ENCODE data around the gene IGF2BP3.

IGF2BP3 gene

GRCh38 chr7:23458044-23458443 lies 12.2 kb downstream of the IGF2BP3 start:
- DNase-seq: no peak

DNA sequence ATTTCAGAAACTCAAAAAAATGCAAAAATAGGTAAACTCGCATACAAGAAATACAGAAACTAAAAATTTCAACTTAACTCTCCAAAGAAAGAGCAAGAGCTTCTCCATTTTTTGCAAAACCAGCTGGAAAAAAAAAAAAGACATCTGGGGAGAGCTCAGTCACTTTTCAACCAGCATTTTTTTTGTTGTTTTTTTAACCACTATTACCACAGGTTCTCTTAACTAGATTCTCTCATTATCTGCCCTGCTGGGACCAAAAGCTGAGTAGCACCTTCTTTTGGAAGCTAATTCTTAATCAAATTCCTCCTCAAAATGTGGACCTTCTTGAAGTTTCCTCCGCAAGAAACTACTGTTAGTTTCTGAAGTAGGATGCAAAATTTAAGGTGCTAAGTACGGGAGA lies 14.2 kb downstream of the IGF2BP3 start:
- ATAC-seq (no peak), DNase-seq (no peak)
- Mint-ChIP-seq H3K4me3 (no peak overlapping the region), H3K27me3 (peaks cover 60% of the 10 kb centered on the region), H3K9me3 (no peaks in the 10 kb centered on the region), H3K4me1 (no peaks in the 10 kb centered on the region), H3K27ac (no peak overlapping the region)

More at GRCh38 chr7:23458044-23458443, 12.2 kb downstream of the IGF2BP3 start:
- H3K4me3 Mint-ChIP-seq: no peak overlapping the region
- H3K27me3 Mint-ChIP-seq: peaks cover 69% of the 10 kb centered on the region
- H3K27ac Mint-ChIP-seq: no peak overlapping the region
- no peak for ATAC-seq
- peaks cover 3% of the 10 kb centered on the region for H3K4me1 Mint-ChIP-seq
- no peaks in the 10 kb centered on the region for H3K9me3 Mint-ChIP-seq

- Mint-ChIP-seq H3K9me3 (no peaks in the 10 kb centered on the region), H3K4me3 (no peak overlapping the region), H3K27ac (no peak overlapping the region), H3K4me1 (peaks cover 6% of the 10 kb centered on the region), H3K27me3 (peaks cover 66% of the 10 kb centered on the region)
- ATAC-seq: no peak
- no peak for DNase-seq
These were observed 15.3 kb downstream of the IGF2BP3 start for GRCh38 chr7:23454881-23455526.

DNA sequence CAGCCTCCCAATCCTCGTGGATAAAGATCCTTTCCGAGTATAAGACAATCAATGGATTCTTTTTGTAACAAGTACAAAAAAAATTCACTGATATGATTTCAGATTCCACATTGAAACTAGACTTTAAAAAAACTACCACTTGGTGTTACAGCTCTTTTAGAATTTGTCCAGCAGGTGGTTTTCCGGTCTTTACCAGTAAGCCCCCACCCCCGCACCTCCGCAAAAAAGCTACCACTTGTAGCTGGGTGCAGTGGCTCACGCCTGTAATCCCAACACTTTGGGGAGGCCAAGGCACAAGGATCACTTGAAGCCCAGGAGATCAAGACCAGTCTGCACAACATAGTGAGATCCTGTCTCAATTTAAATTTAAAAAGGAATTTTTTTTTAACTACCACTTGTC lies 19.8 kb downstream of the IGF2BP3 start:
- DNase-seq (no peak), ATAC-seq (no peak)
- H3K9me3 Mint-ChIP-seq: no peaks in the 10 kb centered on the region
- no peak overlapping the region for H3K27ac Mint-ChIP-seq
- peaks cover 73% of the 10 kb centered on the region for H3K27me3 Mint-ChIP-seq
- H3K4me3 Mint-ChIP-seq: no peak overlapping the region
- peaks cover 6% of the 10 kb centered on the region for H3K4me1 Mint-ChIP-seq

DNA sequence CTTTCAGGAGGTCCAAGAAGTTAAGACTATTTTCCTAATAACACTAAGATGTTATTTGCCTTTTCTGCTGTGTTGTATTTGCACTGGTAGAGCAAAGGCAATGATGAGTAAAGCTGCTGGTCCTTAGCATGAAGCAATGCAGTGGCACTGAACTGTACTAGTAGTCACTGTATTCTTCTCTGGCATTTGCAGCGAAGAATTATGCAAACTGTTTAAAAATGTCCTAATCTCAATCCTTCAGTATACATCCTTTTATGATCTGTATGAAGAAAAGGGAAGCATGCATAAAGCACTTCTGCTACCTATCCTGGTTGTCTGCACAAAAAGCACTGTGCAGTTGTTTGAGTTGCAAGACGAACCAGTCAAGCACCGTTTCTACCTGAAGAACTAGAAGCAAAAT lies 20.4 kb downstream of the IGF2BP3 start:
- Mint-ChIP-seq H3K4me1 (peaks cover 6% of the 10 kb centered on the region), H3K4me3 (no peak overlapping the region), H3K27ac (no peak overlapping the region), H3K27me3 (peaks cover 72% of the 10 kb centered on the region), H3K9me3 (no peaks in the 10 kb centered on the region)
- no peak for ATAC-seq
- no peak for DNase-seq

DNA sequence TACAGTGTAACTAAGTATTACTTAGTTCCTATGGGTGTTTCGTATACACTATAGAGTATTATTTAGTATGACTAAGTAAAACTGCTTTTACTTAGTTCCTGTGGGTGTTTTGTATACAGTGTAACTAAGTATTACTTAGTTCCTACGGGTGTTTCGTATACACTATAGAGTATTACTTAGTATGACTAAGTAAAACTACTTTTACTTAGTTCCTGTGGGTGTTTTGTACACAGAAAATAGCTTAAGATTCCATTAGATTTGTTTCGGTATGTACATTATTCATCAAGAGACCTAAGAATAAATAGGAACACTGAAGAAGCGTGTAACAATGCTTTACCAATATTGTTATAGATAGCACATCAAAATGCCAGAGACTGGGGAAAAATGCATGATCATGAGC lies 25.0 kb downstream of the IGF2BP3 start:
- peaks cover 2% of the 10 kb centered on the region for H3K4me1 Mint-ChIP-seq
- DNase-seq: no peak
- H3K27me3 Mint-ChIP-seq: peaks cover 44% of the 10 kb centered on the region
- H3K9me3 Mint-ChIP-seq: no peaks in the 10 kb centered on the region
- no peak for ATAC-seq
- H3K4me3 Mint-ChIP-seq: no peak overlapping the region
- no peak overlapping the region for H3K27ac Mint-ChIP-seq

GRCh38 chr7:23443974-23444373 lies 26.3 kb downstream of the IGF2BP3 start:
- Mint-ChIP-seq H3K27ac (no peak overlapping the region), H3K27me3 (peaks cover 36% of the 10 kb centered on the region)

GRCh38 chr7:23438171-23438570 lies 32.1 kb downstream of the IGF2BP3 start:
- H3K4me1 Mint-ChIP-seq: no peaks in the 10 kb centered on the region
- no peak for ATAC-seq
- H3K9me3 Mint-ChIP-seq: no peaks in the 10 kb centered on the region
- no peak for DNase-seq
- peaks cover 16% of the 10 kb centered on the region for H3K27me3 Mint-ChIP-seq
- no peak overlapping the region for H3K27ac Mint-ChIP-seq
- H3K4me3 Mint-ChIP-seq: no peak overlapping the region

More at GRCh38 chr7:23443974-23444373, 26.3 kb downstream of the IGF2BP3 start:
- Mint-ChIP-seq H3K4me3 (no peak overlapping the region), H3K9me3 (no peaks in the 10 kb centered on the region), H3K4me1 (no peaks in the 10 kb centered on the region)
- DNase-seq (no peak), ATAC-seq (no peak)

DNA sequence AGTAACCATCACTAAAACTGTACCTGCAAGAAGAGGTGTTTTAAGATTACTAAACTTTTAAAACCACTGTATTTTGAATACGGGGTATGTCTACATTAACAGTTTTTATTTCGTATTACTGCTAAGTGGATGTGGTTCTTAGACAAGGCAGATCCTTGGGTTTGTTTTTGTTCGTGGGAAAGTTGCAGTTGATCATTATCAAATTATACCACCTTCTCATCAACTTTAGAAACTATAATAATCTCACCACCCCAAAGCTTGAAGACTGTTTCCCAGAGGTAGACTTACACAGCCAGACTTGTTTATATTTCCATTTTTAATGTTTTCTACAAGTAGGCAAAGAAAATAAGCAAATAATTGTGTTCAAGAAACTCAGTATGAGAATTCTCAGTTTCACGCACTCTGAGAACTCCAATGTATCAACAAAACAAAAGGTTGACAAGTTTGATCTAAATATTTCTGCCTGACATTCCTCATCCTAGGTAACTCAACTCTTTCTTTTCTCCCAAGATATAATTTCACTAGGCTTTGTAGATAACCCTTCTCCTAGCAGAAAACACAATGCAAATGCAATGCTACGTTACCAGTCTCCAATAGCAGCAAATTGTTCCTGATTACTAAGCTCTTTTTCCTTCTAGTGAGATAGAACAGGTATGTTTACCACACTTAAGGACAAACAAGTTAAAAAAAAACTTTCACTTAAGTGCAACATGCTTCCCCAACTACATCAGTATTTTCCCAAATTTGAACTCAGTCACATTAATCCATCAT lies 36.0 kb downstream of the IGF2BP3 start:
- no peak for DNase-seq
- Mint-ChIP-seq H3K9me3 (no peaks in the 10 kb centered on the region), H3K4me1 (peaks cover 11% of the 10 kb centered on the region), H3K27me3 (peaks cover 37% of the 10 kb centered on the region), H3K4me3 (no peak overlapping the region), H3K27ac (no peak overlapping the region)
- no peak for ATAC-seq

DNA sequence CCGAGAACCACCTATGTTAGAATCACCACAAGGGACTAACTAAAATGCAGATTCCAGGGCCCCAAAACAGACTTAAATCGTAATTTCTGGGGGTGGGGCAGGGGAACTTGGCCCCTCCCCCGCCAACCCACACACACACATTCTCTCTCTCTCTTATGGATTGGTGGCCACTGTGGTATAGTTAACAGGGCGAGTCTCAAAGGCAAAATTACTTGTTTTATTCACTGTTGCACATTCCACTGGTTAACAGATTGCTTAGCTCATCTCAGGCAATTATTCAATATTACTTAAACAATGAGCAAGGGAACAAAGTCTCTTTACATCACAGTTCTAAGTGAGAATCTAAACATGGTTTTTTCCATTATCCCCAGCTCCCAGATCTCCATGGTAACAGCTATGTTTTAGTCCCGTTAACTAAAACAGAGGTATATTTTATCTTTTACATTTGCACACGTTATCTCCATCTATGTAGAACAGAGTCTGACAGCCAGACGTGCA lies 38.5 kb downstream of the IGF2BP3 start:
- Mint-ChIP-seq H3K27ac (no peak overlapping the region), H3K9me3 (no peaks in the 10 kb centered on the region), H3K4me3 (no peak overlapping the region), H3K27me3 (peaks cover 46% of the 10 kb centered on the region), H3K4me1 (peaks cover 11% of the 10 kb centered on the region)
- ATAC-seq (no peak), DNase-seq (no peak)

DNA sequence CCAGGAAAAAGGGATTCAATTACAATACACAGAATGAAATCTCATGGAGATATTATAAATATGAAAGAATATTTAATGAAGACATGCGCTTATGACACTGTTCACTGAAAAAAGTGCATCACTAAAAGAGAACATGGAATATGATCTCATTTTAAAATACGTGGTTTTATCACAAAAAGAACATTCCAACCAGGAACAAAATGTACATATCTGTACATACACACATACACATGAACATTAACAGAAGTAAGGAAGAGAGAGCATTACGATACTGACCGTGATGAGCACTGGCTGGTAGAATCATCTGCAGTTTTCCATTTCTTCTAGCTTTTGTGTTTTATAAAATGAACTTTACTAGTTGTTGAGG lies 39.4 kb downstream of the IGF2BP3 start:
- ATAC-seq: no peak
- Mint-ChIP-seq H3K4me3 (no peak overlapping the region), H3K9me3 (no peaks in the 10 kb centered on the region), H3K27me3 (peaks cover 51% of the 10 kb centered on the region), H3K27ac (no peak overlapping the region), H3K4me1 (peaks cover 11% of the 10 kb centered on the region)
- DNase-seq: no peak

DNA sequence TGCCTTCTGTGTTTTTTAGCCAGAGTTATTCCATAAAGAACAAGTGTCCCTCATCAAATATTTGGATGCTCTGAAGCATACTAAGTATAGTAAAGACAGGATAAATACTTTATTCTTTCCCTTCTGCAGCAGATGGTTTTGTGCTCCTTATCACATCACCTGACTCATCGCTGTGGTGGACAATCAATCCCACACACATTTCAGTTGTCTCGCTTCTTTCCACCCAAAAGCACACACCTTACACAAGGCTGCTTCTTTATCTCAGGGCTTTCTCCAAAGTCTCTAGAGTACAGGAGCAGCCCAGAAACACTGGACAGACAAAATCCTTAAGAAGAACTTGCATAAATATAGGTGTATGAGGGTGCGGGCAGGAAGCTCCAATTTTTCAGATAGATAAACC lies 43.4 kb downstream of the IGF2BP3 start:
- no peaks in the 10 kb centered on the region for H3K9me3 Mint-ChIP-seq
- peaks cover 47% of the 10 kb centered on the region for H3K27me3 Mint-ChIP-seq
- H3K27ac Mint-ChIP-seq: no peak overlapping the region
- DNase-seq (no peak), ATAC-seq (no peak)
- peaks cover 10% of the 10 kb centered on the region for H3K4me1 Mint-ChIP-seq
- H3K4me3 Mint-ChIP-seq: no peak overlapping the region

- H3K4me1 Mint-ChIP-seq: peaks cover 4% of the 10 kb centered on the region
- no peak overlapping the region for H3K27ac Mint-ChIP-seq
- DNase-seq (no peak), ATAC-seq (no peak)
- no peak overlapping the region for H3K4me3 Mint-ChIP-seq
- peaks cover 18% of the 10 kb centered on the region for H3K27me3 Mint-ChIP-seq
- H3K9me3 Mint-ChIP-seq: no peaks in the 10 kb centered on the region
These were observed 47.4 kb downstream of the IGF2BP3 start for GRCh38 chr7:23422909-23423308.

GRCh38 chr7:23422384-23422783 lies 47.9 kb downstream of the IGF2BP3 start:
- H3K4me3 Mint-ChIP-seq: no peak overlapping the region
- peaks cover 18% of the 10 kb centered on the region for H3K27me3 Mint-ChIP-seq
- ATAC-seq (no peak), DNase-seq (no peak)
- H3K9me3 Mint-ChIP-seq: no peaks in the 10 kb centered on the region
- H3K4me1 Mint-ChIP-seq: peaks cover 8% of the 10 kb centered on the region
- H3K27ac Mint-ChIP-seq: no peak overlapping the region

- Mint-ChIP-seq H3K27ac (peak overlapping the region in 1 of 2 donors; percentile 75), H3K27me3 (peaks cover 20% of the 10 kb centered on the region), H3K4me1 (peaks cover 8% of the 10 kb centered on the region), H3K4me3 (no peak overlapping the region), H3K9me3 (no peaks in the 10 kb centered on the region)
- ATAC-seq (no peak), DNase-seq (no peak)
These were observed 50.4 kb downstream of the IGF2BP3 start for GRCh38 chr7:23419845-23420244.

DNA sequence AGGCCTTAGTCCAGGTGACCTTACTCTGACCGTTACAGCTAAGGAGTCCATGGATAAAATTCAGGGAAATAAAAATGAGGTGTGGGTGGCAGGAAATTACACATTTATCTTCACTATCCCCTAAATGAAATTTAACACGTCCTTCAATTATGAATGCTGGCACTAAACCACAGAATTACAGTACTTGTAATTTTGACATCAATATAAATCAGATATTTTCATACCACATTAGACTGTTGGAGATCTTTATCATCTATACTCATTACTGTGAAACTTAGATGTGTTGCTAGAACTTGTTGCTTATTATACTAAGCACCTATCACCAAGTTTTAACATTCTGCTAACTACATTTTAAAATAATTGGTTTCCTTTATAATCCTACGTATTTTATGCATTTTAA lies 51.1 kb downstream of the IGF2BP3 start:
- Mint-ChIP-seq H3K27ac (no peak overlapping the region), H3K9me3 (no peaks in the 10 kb centered on the region), H3K27me3 (peaks cover 20% of the 10 kb centered on the region), H3K4me1 (peaks cover 8% of the 10 kb centered on the region), H3K4me3 (no peak overlapping the region)
- DNase-seq: no peak
- ATAC-seq: no peak
